Activated CD4-positive, alpha-beta T cell treated with anti-CD3 and anti-CD28 coated beads, Interleukin-10, Interleukin-2, amounts not matched to agents 100 ng/mL and 50 ng/mL, durations not matched to agents 16 hours and 8 hours (primary cell): ENCODE measurements around the gene ACE.
"Not testable (repeated sequence)": the region's sequence is repeated elsewhere in the genome, so short reads cannot be mapped to it uniquely, and the experiment has no call there.

Experiments used
- DNase-seq: peaks from one replicate; pipeline ENCODE4 v3.0.0-alpha.2; 2020

The ACE gene

GRCh38 chr17:63445065-63445464, 31.8 kb upstream of the ACE start:
- no peak for DNase-seq

- peak; percentile 29 for DNase-seq
These were observed 31.3 kb upstream of the ACE start for GRCh38 chr17:63445571-63445953.

- peak; percentile 78 for DNase-seq
These were observed 30.7 kb upstream of the ACE start, which contains the start of gene CYB561 for GRCh38 chr17:63445954-63446752. Gene CYB561 (minus strand): TSS chr17:63446306. CDS start chr17:63437547, 8,759 bp downstream.

GRCh38 chr17:63446753-63447470, 29.9 kb upstream of the ACE start:
- peak; percentile 42 for DNase-seq

DNA sequence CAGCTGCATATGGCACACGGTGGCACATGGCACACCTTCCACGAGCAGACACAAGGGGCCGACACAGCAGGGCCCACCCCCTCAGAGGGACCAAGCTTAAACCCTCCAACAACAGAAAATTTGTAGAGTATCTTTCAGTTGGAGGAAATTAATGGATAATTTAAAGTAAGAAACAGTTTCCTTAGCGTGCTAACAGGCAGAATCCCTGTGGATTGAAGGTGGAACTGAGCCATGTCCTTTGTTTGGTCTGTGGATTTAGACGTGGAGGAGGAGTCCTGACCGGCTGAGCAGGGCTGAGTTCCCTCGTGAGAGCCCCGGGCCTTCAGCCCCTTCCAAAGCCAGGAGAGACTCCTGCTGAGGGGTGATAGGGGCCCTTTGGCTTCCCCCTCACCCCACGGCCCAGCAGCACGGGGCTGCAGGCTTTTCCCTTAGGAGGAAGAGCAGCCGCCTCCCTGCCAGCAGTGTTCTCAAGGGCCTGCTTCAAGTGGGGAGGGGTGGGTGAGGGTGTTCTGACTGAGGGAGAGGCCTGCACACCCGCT, 29.3 kb upstream of the ACE start:
- no peak for DNase-seq

DNA sequence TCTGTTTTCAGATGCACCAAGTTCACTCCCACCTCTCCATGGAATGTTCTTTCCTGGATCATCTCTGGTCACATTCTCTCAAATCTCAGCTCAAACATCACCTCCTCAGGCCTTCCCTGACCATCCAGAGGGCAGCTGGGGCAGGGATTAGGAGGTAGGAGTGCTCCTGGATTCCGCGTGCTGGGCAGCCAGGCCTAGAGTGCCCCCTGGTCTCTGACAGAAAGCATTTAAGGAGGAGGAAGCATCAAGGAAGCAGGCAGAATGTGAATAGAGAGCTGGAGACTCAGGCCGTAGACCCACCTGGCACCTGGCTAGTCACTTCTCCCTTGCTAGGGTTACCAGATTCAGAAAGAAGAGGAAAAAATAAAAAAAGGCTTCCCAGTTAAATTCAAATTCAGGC, 28.2 kb upstream of the ACE start:
- DNase-seq = no peak

GRCh38 chr17:63450551-63450950, 26.3 kb upstream of the ACE start:
- DNase-seq = no peak

GRCh38 chr17:63451150-63451549, 25.7 kb upstream of the ACE start:
- DNase-seq = no peak

GRCh38 chr17:63452046-63452961, 24.6 kb upstream of the ACE start:
- no peak for DNase-seq

- no peak for DNase-seq
These were observed 23.8 kb upstream of the ACE start for GRCh38 chr17:63452962-63453551.

GRCh38 chr17:63454357-63454756, 22.5 kb upstream of the ACE start:
- DNase-seq = not testable (repeated sequence)

DNA sequence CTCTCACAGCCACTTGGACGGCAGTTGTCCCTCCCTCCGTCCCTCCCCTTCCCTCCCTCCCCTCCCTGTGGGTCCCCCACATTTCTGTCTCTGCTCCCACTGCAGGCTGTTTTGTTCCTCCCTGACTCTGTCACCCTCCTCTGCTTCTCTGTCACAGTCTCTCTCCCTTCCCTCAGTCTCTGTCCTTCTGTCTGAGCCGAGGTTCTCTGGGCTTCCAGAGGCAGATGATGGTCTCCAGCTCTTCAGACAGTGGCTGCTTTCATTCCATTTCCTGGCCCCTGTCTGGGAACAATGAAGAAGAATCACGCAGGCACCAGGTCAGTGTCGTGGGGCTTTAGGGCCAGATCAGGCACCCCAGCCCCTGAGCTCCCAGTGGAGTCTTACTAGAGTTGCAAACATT, 21.9 kb upstream of the ACE start:
- DNase-seq = no peak

DNA sequence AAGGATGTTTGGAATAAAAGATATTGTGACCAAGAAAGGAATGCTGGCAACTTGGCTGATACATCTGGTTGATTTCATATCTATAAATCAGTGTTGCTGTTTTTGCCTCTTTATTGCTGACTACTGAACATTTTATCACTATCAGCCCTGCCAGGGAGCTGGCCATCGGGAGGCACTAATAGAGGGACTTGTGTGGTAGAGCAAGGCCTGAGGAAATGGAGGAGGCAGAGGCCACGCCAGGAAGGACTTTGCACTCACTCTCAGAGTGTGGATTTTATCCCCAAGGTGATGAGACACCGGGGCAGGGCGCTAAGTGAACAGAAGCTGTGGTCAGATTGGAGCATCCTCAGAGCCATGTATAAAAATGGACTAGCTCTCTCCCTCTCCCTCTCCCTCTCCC, 21.4 kb upstream of the ACE start:
- DNase-seq = no peak

DNA sequence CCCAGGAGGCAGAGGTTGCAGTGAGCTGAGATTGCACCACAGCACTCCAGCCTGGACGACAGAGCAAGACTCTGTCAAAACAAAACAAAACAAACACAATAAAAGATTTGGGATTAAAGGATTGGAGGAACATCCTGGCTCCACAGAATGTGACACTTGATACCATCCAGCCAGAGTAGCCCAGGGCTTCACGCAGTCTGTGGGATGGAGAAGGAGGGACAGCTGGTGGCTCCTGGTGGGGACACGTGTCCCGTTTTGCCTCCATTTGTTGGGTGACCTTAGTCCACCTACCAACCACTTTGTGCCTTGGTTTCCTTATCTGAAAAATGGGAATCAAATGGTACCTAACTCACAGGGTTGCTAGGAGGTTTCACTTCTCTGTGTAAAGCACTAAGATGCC, 18.4 kb upstream of the ACE start:
- no peak for DNase-seq

DNA sequence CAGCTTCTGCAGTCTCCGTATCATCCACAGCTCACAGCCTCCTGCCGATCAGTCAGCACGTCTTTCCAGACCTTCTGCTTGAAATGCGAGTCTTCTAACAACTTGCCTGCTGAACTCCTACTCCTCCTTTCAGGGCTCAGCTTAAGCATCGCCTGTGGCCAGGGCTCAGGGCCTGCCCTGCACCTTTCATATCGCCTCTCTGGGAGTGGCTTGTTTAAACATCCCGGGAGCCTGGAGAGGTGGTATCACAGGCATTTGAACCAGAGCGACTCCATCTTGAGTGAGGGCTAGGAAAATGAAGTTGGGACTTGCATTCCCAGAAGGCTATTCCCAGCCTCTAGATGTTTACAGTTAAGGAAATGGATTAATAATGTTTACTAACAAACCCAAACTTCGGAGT, 16.8 kb upstream of the ACE start:
- no peak for DNase-seq

DNA sequence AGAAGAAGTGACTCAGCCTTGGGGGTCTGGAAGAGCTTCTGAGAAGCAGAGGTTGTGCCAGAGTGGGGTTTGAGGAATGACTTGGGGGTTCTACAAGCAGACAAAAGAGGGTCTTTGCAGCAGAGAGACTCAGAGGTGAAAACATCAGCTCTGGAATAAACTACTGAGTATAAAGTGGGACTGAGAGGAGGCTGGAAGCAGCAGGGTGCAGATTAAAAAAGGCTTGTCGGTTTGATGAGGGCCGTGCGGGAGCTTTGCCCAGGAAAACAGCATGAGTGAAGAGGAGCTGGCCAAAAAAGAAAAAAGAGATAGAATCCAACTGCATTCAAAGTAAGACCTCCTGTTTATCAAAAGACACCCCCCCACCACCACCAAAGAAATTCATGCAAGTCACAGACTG, 13.1 kb upstream of the ACE start:
- DNase-seq = no peak

GRCh38 chr17:63464691-63465236, 12.1 kb upstream of the ACE start:
- DNase-seq = no peak

- not testable (repeated sequence) for DNase-seq
These were observed 8.8 kb upstream of the ACE start for GRCh38 chr17:63468099-63468498.

GRCh38 chr17:63474174-63474573, 2.7 kb upstream of the ACE start:
- no peak for DNase-seq

DNA sequence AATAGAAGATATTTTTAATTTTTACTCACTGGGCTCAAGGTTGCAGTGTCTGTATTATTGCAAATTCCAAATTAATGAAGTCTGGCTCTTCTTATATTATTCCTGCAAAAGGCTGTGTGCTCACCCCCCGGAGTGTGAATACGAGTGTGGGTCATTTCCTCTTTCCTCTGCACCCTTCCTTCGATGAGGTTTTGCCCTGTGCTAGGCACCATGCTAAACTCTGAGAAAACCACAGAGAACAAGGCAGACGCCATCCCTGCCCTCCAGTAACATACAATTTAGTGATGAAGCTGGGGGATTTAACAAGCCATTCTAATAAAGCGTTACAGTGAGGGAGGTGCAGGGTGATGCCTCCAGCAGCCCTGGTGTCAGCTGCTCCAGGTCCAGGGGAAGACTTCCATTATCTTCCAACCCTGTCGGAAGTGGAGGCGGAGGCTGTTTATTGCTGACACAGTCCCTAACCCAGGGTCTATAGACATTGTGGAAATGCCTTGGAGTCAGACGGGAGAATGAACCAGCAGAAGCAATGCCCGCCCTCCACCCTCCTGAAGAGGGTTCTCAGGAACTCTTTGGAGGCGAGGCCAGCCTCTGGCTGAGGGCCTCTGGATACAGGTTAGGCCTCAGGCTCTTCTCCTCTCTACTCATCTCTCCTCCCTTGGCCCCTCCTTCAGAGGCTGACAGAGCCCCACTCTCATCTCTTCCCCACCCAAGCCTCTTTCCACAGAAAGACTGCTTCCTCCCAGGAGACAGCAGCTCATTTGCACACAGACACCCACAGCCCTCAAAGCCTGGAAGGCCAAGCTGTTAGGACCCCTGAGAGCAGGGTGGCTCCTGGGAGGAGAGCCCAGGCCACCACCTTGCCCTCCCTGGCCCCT, 2.0 kb upstream of the ACE start:
- no peak for DNase-seq
